DMS153 treated with DMSO at 0.1 percent for 48 hours (cell line): Measurements from ENCODE around the gene PHF2.

Source experiments
- DNase-seq: peaks from one replicate; lab custom pipeline; 2025; ENCODE audit not compliant: unreplicated experiment; lab: John Stamatoyannopoulos, UW

The PHF2 gene

DNA sequence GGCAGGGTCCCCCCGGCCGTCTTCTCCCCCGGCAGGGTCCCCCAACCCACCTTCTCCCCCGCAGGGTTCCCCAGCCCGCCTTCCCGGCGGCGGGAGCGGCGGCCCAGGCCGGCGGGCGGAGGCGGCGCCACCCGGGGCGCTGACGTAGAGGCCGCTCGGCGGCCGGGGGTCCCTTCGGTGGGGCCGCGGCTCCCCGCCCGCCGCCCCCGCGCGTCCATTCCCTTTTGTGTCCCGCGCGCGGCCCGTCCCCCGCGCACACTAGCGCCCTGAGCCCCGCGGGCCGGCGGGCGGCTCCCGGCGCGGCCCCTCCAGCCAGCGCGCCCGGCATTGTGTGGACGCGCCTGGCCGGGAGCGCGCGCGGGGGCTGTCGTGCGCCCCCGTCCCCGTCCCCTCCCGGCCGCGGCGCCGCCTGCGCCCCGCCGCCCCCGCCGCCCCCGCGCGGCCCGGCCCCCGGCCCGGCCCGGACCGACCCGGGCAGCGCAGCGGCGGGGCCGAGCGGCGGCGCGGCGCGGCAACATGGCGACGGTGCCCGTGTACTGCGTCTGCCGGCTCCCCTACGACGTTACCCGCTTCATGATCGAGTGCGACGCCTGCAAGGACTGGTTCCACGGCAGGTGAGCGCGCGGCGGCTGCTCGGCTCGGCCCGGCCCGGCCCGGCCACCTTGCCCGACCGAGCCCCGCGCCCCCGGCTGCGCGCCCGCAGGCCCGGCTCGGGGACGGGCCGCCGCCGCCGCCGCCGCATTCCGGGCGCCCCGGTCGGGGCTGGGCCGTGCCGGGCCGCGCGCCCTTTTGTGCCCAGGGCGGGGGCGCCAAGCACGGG is at the start of gene PHF2:
Gene PHF2 (plus strand): TSS at position 327 of the 820 bp plus-strand sequence. CDS start 190 bp downstream, at position 517.
- DNase-seq, result no peak

DNA sequence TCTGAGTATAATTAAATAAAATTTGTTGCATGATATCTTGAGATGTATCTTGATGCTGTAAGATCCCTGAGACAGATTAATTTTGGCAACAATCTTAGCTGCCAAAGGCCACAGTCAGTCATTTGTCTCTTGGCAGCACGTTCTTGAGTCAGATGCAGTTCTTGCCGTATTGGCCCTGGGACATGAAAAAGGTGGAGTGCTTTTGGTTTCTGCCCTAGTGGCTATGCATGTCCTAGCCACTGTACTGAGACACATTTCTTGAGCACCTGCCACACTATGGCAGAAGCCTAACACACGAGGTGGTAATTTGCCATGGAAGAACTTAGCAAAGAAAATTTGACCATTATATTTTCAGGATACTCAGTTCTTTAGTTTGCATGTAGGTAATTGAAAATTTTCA is 45.0 kb upstream of the PHF2 start:
- no peak for DNase-seq

DNA sequence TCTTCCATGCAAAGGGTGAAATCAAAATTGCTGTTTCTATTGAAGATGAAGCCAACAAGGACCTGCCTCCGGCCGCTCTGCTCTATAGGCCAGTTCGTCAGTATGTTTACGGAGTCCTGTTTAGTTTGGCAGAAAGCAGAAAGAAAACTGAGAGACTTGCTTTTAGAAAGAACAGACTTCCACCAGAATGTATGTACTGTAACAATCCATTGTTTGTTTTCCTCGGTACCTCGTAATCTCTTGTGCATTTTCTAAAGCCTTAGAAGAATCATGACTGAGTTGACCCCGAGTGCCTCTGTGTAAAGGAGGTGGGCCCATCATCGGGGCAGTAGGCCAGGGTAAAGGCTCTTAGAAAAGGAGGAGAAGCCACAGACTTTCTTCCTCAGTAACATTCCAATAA is 44.2 kb upstream of the PHF2 start:
- DNase-seq, result no peak

DNA sequence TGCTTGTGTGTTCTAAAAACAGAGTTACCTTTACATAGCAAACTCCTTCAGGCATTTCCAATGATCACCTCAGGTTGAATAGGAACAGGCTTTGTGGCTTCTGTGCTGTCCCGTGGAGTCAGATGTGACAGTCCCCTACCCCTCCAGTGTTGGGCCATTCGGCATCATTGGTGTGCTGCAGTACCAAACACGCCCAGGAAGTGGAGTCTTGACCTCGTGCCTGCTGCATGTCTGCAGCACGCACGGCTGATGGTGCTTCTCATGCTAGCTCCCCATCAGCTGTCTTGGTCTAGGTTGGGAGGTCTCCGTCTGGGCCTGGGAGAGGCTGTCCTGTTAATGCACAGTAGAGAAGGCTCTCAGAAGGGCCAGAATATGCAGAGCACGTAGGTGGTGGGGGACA is 42.5 kb upstream of the PHF2 start:
- no peak for DNase-seq

DNA sequence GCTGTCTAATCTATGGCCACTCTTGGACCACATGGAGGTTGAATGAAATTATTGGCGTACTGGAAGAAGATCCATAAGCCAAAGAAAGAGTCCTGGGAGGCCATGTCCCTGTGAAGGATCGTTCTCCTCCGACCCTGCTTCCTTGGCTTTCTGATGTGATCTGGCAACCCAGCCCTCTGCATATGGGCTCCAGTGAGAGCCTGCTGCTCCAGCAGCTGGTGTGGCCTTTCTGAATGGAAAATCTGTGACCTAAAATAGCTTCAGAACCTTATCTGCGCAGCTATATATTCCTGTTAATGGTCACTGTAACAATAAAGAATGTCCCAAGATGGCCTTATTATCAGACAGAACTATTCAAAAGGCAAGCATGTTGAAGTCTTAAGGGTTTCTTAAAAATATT is 40.2 kb upstream of the PHF2 start:
- no peak for DNase-seq

DNA sequence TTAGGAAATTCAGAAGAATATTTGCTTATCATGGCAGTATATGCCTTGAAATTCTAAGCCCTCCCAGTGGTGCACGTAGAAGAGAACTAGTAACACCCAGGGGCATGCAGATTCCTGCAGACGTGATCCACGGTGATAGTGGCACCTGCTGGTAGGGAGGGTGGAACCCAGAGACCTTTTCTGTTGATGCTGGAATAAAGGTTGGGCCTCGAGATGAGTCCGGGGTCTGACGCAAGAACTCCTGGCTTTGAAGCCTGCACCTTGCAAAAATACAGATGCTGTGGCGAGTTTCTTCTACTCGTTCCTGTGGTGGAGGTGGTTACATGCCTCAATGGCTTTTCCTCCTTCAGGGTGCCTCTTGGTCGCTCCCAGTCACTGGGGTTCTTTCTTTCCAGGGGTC is 39.5 kb upstream of the PHF2 start:
- no peak for DNase-seq

DNA sequence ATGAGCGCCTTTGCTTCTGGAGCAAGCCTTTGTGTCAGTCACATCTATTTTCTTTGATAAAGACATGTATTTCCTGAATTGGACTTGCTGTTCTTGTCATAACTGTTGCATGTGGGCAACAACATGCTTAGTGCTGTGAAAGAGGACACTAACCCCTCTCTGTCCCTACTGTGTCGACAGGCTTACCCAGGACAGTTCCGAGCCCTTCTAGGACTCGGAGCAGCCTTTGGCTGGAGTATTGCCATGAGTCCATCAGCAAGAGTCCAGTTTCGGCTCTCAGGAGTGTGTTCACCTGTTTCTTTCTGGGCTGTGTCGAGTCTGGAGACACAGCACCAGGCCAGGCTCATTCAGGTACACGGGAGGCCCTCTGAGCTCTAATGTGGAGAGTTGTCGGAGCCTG is 36.1 kb upstream of the PHF2 start:
- no peak for DNase-seq

DNA sequence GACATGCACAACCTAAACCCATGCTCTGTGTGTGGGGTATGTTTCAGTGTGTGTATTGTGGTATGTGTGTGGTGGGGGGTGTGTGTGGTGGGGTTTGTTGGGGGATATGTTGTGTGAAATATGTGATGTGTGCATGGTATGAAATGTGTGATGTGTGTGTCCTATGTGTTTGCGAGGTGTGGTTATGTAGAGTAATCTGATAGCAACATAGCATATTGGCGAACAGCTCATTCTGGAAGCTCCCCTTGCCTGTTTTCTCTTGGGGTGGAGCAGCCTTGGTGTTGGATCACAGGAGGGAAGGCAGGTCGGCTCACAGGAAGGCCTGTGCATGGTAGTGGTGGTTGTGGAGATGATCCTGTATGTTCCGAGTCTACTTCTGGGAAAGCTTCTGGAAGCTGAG is 35.4 kb upstream of the PHF2 start:
- DNase-seq, result no peak

DNA sequence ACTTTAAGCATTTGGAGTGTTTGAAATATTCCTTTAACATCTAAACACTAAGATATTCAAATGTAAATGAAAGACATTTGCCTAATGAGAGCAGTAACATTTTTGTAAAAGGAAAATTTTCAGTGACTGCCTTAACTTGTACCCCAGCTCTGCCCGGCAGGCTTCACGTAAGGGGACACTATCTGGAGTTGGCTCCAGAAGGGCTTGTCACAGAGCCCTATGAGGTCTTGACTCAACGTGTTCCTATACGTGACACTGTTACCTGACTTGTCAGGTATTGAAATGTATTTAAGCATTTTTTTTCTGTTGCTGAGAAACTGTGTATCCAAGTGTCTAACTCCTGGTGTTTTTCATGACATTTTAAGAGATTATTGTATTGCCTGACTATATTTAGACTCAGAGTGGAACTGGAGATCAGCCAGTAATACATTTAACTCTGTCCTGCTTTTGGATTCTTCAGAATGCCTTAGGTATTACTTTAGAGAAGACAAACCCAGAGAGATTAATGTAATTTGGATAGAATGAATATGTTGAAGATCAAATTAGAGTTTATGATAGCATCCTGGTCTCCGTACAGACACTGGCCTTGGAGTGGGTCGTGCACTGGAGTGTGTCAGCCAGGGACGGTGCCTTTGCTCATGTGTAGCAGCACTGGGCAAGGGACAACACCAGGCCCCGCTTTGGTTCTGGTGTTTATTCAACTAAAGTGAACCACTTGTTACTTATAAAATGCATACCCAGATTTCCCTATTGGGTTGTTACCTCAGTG is 34.6 kb upstream of the PHF2 start:
- no peak for DNase-seq

DNA sequence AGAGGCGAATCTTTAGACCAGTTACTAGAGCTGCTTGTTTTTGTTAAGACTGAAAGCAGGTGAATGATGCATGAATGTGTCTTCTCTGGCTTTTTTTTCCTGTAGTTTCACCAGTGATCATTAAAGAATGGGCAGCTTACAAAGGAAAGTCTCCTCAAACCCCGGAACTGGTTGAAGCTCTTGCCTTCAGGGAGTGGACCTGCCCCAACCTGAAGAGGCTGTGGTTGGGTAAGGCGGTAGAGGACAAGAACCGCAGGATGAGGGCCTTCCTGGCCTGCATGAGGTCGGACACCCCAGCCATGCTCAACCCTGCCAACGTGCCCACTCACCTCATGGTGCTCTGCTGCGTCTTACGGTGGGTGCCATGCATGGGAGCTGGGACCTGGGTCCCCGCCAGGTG is 33.3 kb upstream of the PHF2 start:
- no peak for DNase-seq

DNA sequence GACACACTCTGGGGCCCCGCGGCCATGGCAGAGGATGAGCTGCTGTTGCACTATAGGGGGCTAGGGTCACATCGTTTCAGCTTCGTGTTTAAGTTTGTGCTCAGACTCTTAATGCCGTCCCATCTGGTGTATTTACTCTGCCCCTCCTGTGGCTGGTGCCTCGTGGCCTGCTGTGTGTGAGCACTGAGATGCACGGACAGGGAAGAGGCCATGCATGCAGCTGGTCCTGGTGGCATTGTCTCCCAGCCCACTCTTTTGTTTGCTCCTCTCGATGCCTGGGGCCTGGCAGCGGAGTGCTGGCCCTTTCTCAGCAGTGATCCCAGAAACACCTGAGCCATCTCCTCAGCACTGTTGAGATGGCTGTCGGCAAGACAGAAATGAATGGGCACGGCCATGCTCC is 30.0 kb upstream of the PHF2 start:
- DNase-seq, result no peak

DNA sequence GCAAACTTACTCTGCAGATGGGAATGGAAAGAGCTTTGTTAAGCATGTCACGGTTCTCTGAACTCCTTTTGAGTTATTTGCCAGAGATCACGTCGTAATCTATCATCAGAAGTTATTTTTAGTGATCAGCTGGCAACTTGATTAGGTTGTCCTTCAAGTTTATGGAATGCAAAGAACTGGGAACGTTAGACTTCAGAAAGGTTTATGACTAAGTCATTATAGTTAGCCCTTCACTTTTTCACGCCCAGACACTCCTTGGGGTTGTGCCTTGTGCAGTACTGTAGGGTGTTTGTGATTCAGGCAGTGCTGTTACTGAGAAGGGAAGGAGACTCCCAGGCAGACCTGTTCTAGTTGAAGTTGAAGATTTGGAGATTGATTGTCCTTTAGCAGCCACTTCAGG is 26.8 kb upstream of the PHF2 start:
- no peak for DNase-seq

DNA sequence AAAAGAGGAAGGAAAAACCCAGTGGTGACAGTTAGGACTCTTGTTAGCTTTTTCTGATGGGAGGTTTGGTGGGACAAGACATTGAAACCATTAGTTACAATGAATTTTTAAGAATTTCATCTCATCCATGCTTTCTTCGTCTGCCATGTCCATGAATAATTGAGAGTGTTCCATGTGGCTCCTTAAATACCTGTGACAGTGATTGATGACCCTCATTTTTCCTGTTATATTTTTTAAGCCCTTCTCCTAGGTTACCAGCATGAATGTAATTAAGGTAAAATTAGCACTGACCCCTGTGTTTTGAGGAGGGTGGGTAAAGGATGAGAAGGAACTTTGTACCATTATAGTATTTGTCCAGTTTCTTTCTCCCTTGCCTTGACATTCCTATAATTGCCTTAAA is 23.5 kb upstream of the PHF2 start:
- DNase-seq, result no peak

DNA sequence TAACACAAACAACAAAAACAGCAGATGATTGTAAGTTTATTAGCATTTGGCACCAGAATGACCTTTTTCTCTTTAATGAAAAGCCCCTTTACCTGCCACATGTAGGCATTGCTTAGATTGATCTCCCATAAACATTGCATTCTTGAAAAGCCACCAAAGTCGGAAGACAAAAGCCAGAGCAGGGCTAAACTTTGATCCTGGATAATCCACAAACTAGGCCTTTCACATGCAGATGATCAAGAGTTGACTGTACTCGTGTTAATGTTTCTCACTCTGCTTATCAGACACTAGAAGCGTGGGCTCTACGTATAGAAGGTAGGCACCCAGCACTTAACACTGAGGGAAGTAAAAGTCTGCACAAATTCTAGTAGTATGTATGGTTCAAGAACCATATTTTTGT is 21.0 kb upstream of the PHF2 start:
- no peak for DNase-seq

DNA sequence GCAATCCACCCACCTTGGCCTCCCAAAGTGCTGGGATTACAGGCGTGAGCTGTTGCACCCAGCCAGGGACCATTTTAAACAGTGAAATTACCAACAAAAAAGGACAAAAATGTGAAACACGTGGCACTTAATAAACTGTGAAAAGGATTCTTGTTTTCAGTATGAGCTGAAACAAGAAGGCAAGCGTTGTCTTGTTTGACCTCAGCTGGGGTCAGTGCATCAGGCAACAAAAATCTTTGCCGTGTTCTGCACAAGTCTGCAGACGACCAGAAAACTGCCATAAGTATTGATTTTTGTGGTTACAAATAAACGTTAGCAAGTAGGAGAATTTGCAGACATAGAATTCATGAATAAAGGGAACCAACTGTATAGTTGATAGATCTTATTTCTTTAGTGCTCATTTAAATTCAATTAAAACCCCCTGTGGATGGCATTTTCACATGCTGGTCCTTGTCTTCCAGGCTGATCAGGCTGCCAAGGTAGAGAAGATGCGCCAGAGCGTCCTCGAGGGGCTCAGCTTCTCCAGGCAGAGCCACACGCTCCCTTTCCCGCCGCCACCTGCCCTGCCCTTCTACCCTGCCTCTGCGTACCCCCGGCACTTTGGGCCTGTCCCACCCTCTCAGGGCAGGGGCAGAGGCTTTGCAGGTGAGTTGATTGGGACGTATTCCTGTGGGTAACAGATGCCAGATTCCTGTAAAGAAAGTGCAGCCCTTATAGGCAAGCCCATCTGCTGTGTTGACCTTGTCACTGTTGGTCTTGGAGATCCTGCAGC is 18.8 kb upstream of the PHF2 start:
- DNase-seq, result no peak

DNA sequence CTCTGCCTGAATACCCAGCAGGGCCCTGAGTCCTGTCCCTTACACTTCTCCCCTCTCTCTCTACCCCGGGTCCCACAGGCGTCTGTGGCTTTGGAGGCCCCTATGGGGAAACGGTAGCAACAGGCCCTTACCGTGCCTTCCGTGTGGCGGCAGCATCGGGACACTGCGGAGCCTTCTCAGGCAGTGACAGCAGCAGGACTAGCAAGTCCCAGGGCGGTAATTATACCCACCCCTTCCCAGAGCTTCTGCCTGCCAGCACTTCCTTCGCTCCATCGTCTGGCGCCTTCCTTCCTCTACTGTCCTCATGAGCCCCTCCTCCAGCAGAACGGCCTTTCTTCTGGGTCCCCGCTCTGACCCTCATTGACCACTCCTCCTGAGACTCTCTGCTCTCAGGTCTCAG is 17.9 kb upstream of the PHF2 start:
- DNase-seq, result no peak

DNA sequence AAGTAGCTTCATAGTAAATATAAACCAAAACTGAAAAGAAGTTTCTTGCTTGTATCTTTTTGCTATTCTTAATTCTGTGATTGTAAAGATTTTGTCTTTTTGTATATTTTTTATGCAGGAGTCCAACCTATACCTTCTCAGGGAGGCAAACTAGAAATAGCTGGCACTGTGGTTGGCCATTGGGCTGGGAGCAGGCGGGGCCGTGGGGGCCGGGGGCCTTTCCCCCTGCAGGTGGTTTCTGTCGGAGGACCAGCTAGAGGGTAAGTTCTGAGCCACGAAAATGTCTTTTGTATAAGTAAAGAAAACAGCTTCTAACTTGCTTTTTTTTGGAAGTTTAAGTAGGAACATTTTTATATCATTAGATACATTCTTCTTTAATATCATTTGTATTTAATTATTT is 15.4 kb upstream of the PHF2 start:
- DNase-seq, result no peak

DNA sequence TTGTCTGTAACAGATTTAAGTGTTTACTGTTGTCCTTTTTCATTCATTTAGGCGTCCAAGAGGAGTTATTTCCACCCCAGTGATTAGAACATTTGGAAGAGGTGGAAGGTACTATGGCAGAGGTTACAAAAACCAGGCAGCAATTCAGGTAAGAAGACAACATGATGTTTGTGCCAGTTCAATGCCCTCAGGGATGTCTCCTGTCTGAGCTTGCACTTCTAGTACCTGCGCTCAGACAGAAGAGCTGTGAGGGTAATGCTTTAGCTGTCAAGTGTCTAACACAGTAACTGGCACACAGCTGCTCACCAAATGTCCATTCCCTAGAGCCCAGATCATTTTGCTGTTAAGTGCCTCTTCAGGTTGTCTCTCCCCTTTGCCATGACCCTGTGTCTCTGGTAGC is 14.2 kb upstream of the PHF2 start:
- DNase-seq, result no peak

DNA sequence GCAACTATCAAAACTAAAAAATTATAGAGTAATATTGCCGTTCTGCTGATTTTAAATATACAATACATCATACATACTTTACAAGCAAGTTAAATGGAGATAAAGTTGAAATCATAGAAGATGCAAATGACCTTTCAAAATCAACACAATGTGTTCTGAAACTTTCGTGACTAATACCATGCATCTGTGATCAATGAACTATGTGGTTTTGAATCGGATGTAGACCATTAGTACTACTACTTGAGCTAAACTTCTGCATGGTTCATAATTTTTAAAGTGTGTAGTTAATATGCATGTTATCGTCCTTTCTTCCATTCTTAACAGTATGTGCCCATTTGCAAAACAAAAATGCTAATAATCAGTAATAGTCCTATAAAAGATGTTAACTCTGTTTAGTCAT is 11.3 kb upstream of the PHF2 start:
- no peak for DNase-seq

DNA sequence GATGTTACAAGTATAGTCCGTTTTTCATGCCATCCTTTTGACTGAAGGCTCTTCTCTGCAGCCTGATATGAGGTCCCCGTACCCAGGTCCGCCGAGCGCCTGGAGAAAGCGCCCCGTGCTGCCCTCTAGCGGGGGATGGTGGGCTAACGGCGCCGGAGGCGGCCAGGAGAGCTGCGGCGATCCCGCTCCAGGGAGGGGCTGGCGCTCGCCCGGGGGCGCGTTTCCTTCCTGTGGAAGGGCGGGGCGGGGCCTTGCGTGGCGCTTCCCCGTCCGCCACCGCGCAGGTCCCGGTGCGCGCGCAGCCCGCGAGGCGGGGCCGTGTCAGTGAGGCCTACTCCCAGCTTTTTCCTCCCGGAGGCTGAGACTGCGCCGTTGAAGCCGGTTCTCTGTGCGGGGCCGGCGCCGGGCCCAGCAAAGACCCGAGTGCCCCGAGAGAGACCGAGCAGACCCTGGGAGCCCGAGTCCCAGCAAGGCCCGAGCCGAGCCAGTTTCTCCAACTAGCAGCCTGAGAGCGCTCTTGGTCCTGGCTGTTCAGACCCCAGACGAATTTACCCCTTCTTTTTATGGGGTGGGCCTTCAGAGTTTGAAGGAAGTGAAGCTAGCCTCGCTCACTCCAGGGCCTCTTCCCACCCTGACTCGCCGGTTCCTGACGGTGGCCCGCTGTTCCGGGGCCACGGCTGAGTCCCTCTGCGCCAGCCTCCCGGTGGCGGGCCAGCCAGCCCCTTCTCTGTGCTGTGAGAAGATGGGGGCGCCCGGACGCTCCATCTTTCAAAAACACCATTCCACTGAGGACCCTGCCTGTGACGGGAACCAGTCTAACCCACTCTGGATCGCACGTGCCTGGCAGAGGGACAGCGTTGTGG is 9.7 kb upstream of the PHF2 start:
- peak; percentile 96 for DNase-seq
